Activated CD4-positive, alpha-beta T cell treated with anti-CD3 and anti-CD28 coated beads, Interleukin-2, amount 10 ng/mL, durations not matched to agents 7 days and 5 days (primary cell): ENCODE results near the gene MS4A14. TPM values are rescaled to one million over a fixed set of nuclear protein-coding genes. Genes with fewer than 3 reads are reported as not detected.

Experiments
- CTCF ChIA-PET: fragments of 350-600 bp; sonication (Branson Sonifier 250); formaldehyde crosslinking; loops from one replicate; lab custom pipeline; 2021; ENCODE audit warnings: antibody characterized with exemption; lab: Charles Lee
- POLR2A ChIA-PET: fragments of 350-600 bp; sonication (Branson Sonifier 250); formaldehyde crosslinking; loops from one replicate; lab custom pipeline; 2021; ENCODE audit warnings: antibody characterized with exemption; lab: Charles Lee
- DNase-seq: peaks from one replicate; pipeline ENCODE4 v3.0.0-alpha.2; 2020
- H3K27ac Mint-ChIP-seq: one replicate; pipeline ENCODE4 v1.8.0; 2021; ENCODE audit warnings: mild to moderate bottlenecking, moderate library complexity, mixed read lengths
- H3K27me3 Mint-ChIP-seq: one replicate; pipeline ENCODE4 v1.8.0; 2021; ENCODE audit warnings: mixed read lengths
- H3K36me3 Mint-ChIP-seq: one replicate; pipeline ENCODE4 v1.8.0; 2021; ENCODE audit warnings: low read depth, mixed read lengths
- H3K4me1 Mint-ChIP-seq: one replicate; pipeline ENCODE4 v1.8.0; 2021; ENCODE audit warnings: mixed read lengths
- H3K4me3 Mint-ChIP-seq: one replicate; pipeline ENCODE4 v1.8.0; 2021; ENCODE audit warnings: mild to moderate bottlenecking, moderate library complexity, mixed read lengths
- H3K9me3 Mint-ChIP-seq: one replicate; pipeline ENCODE4 v1.8.0; 2021; ENCODE audit warnings: mixed read lengths
- total RNA-seq, 2 experiments: library from RNA; stranded (reverse); gene quantifications; one replicate each; pipeline ENCODE4 v1.2.3, GENCODE V29; 2021

MS4A14 gene
- total RNA-seq, 2 experiments from 2014 or later = not detected

DNA sequence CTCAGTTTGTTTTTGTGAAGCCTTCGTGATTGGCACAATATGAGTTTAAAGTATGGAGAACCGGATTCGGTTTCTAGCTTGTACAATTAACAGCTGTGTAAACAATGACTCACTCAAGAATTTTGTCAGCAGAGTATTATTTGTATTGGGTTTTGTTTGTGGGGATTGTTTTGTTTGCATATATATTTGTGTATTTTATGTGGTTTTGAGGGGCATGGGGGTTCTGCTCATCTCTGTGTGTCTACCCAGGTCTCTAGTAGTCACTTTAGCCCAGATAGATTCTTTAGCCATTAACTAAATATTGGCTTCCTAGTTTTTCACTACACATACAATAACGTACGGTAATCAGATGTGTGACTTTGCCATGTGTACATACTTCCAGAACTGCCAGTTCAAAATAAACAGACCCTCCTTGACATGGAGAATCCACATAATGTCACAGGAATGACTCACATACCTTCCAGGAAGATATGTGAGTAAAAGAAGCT is 25.4 kb upstream of the MS4A14 start:
- Mint-ChIP-seq H3K36me3 (no peaks in the 10 kb centered on the region), H3K4me3 (no peak overlapping the region), H3K27ac (no peak overlapping the region), H3K27me3 (peaks cover 11% of the 10 kb centered on the region), H3K9me3 (no peaks in the 10 kb centered on the region), H3K4me1 (no peaks in the 10 kb centered on the region)
- POLR2A ChIA-PET = no interaction called here
- no peak for DNase-seq
- CTCF ChIA-PET = no interaction called here

GRCh38 chr11:60371386-60371785 is 24.9 kb upstream of the MS4A14 start:
- CTCF ChIA-PET = no interaction called here
- Mint-ChIP-seq H3K27me3 (peaks cover 11% of the 10 kb centered on the region), H3K4me1 (no peaks in the 10 kb centered on the region), H3K27ac (no peak overlapping the region), H3K4me3 (no peak overlapping the region), H3K9me3 (no peaks in the 10 kb centered on the region), H3K36me3 (no peaks in the 10 kb centered on the region)
- no peak for DNase-seq
- POLR2A ChIA-PET = no interaction called here

GRCh38 chr11:60371854-60372253 is 24.4 kb upstream of the MS4A14 start:
- peaks cover 11% of the 10 kb centered on the region for H3K27me3 Mint-ChIP-seq
- H3K9me3 Mint-ChIP-seq = no peaks in the 10 kb centered on the region
- DNase-seq = no peak
- H3K36me3 Mint-ChIP-seq = no peaks in the 10 kb centered on the region
- H3K27ac Mint-ChIP-seq = no peak overlapping the region
- CTCF ChIA-PET = no interaction called here
- no peaks in the 10 kb centered on the region for H3K4me1 Mint-ChIP-seq
- no peak overlapping the region for H3K4me3 Mint-ChIP-seq
- POLR2A ChIA-PET = no interaction called here

DNA sequence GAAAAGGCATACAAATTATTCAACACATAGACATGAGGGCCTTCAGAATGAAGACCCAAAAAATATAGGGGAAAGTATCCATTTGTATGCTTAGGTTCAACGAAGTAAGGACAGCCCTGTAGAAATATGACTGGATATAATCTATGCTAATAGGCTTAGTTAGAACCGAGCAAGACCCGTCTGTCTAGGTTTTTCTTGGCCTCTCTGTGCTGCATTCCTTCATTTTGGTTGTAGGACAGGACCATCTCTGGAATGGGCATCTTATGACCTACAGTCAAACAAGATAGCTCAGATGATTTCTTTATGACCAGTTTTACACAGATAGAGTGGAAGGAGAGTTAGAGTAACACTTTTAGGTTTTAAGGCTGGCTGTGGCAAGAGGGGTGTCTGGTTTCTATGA is 23.5 kb upstream of the MS4A14 start:
- CTCF ChIA-PET = interaction anchor here (0.6 kb wide), 1 partner anchor 29 kb away, joined by 3 read pairs; no protein-coding TSS in a partner anchor

GRCh38 chr11:60375316-60375715 is 20.9 kb upstream of the MS4A14 start:
- H3K4me1 Mint-ChIP-seq = peaks cover 9% of the 10 kb centered on the region
- peaks cover 20% of the 10 kb centered on the region for H3K27me3 Mint-ChIP-seq
- ChIA-PET POLR2A (no interaction called here), CTCF (no interaction called here)
- no peak overlapping the region for H3K27ac Mint-ChIP-seq
- DNase-seq = no peak
- no peaks in the 10 kb centered on the region for H3K9me3 Mint-ChIP-seq
- no peak overlapping the region for H3K4me3 Mint-ChIP-seq
- H3K36me3 Mint-ChIP-seq = no peaks in the 10 kb centered on the region

More for the DNA sequence above, 23.5 kb upstream of the MS4A14 start:
- Mint-ChIP-seq H3K9me3 (no peaks in the 10 kb centered on the region), H3K4me1 (no peaks in the 10 kb centered on the region), H3K4me3 (no peak overlapping the region), H3K27ac (no peak overlapping the region), H3K27me3 (peaks cover 11% of the 10 kb centered on the region), H3K36me3 (no peaks in the 10 kb centered on the region)
- no peak for DNase-seq
- POLR2A ChIA-PET = no interaction called here

GRCh38 chr11:60376601-60377000 is 19.7 kb upstream of the MS4A14 start:
- ChIA-PET CTCF (no interaction called here), POLR2A (no interaction called here)
- Mint-ChIP-seq H3K27me3 (peaks cover 16% of the 10 kb centered on the region), H3K27ac (no peak overlapping the region), H3K4me1 (peaks cover 9% of the 10 kb centered on the region), H3K36me3 (no peaks in the 10 kb centered on the region), H3K9me3 (no peaks in the 10 kb centered on the region), H3K4me3 (no peak overlapping the region)
- no peak for DNase-seq

DNA sequence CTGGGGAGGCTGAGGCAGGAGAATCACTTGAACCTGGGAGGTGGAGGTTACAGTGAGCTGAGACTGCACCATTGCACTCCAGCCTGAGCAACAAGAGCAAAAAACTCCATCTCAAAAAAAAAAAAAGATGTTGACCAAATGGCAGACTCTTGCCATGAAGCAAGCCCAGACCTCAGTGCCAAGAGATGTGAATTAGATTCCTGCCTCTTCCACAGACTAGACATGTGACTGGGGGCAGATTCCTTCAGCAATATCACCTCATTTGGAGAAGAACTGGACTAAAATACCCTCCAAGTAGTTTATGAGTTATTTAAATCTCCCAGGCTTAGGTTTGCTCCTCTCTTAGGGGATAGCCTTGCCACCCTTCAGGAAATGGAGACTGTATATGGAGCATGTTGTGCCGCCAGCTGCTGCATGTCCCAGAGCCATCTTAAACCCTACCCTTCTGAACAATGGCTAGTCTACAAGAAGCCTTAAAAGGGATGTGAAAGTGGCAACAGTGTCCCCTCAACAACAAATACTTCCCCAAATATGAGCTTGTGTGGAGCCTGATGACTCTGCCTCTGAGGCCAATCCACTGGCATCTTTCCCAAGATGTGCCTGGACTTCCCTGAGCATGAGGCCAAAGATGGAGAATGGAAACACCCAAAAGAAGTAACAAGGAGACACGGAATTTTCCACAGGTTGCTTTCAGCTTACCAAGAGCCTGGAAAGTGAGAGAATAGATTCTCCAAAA is 18.7 kb upstream of the MS4A14 start:
- no peak for DNase-seq
- Mint-ChIP-seq H3K36me3 (no peaks in the 10 kb centered on the region), H3K27me3 (peaks cover 14% of the 10 kb centered on the region), H3K4me1 (peaks cover 9% of the 10 kb centered on the region), H3K9me3 (no peaks in the 10 kb centered on the region), H3K27ac (no peak overlapping the region), H3K4me3 (no peak overlapping the region)
- ChIA-PET POLR2A (no interaction called here), CTCF (no interaction called here)

GRCh38 chr11:60378354-60378753 is 17.9 kb upstream of the MS4A14 start, which contains the start of gene MS4A7:
MS4A7 (plus strand) TSS chr11:60378532; CDS start chr11:60383142, 4,610 bp downstream.
- no peak for DNase-seq
- ChIA-PET CTCF (no interaction called here), POLR2A (no interaction called here)
- peaks cover 9% of the 10 kb centered on the region for H3K4me1 Mint-ChIP-seq
- H3K27ac Mint-ChIP-seq = no peak within 1 kb of the TSS
- no peak within 1 kb of the TSS for H3K4me3 Mint-ChIP-seq
- no peaks in the 10 kb centered on the region for H3K9me3 Mint-ChIP-seq
- H3K36me3 Mint-ChIP-seq = no peaks in the 10 kb centered on the region
- H3K27me3 Mint-ChIP-seq = peaks cover 14% of the 10 kb centered on the region

DNA sequence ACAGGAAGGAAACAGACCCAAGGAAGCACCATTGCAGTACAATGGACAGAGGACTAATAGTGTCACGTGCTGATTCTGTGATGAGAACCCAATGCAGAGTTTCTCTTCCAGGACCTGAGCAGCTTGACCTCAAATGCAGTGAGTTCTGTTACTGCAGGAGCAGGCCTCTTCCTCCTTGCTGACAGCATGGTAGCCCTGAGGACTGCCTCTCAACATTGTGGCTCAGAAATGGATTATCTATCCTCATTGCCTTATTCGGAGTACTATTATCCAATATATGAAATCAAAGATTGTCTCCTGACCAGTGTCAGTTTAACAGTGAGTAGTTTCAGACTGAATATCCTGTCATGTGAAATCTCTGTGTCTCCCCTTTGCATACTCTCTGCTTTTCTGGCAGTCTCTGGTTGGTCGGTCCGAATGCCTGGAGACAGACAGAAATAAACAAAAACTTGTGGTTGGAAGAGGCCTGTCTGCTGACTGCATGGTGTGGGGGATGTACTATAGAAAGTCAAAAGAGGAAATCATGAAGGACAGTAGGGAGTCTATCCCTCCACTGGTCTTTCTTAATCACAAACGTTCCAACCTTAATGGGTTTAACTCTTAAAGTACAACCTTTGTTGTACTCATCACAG is 6.9 kb upstream of the MS4A14 start:
- Mint-ChIP-seq H3K9me3 (no peaks in the 10 kb centered on the region), H3K27me3 (no peaks in the 10 kb centered on the region), H3K36me3 (no peaks in the 10 kb centered on the region), H3K4me3 (no peak overlapping the region), H3K4me1 (no peaks in the 10 kb centered on the region), H3K27ac (no peak overlapping the region)
- ChIA-PET CTCF (no interaction called here), POLR2A (no interaction called here)
- DNase-seq = no peak

- H3K27me3 Mint-ChIP-seq = no peaks in the 10 kb centered on the region
- no peaks in the 10 kb centered on the region for H3K9me3 Mint-ChIP-seq
- ChIA-PET CTCF (no interaction called here), POLR2A (no interaction called here)
- no peak for DNase-seq
- H3K4me1 Mint-ChIP-seq = no peaks in the 10 kb centered on the region
- H3K4me3 Mint-ChIP-seq = no peak overlapping the region
- no peaks in the 10 kb centered on the region for H3K36me3 Mint-ChIP-seq
- no peak overlapping the region for H3K27ac Mint-ChIP-seq
These were observed 5.8 kb upstream of the MS4A14 start for GRCh38 chr11:60390419-60390818.

DNA sequence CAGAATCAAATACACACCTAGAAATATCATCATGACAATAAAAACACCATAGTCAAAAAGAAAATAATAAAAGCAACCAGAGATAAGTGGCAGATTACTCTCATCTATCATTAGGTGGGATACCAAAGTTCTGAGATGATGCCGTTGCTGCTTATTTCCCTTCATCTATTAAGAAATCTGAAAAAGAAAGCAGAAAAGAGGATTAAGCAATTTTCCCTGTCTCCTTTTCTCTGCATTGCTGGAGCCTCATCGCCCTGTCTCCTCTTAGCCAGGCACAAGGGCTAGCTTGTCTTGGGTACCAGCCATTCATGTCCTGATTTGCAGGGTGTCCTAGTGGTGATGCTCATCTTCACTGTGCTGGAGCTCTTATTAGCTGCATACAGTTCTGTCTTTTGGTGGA is 3.9 kb upstream of the MS4A14 start:
- no peaks in the 10 kb centered on the region for H3K9me3 Mint-ChIP-seq

DNA sequence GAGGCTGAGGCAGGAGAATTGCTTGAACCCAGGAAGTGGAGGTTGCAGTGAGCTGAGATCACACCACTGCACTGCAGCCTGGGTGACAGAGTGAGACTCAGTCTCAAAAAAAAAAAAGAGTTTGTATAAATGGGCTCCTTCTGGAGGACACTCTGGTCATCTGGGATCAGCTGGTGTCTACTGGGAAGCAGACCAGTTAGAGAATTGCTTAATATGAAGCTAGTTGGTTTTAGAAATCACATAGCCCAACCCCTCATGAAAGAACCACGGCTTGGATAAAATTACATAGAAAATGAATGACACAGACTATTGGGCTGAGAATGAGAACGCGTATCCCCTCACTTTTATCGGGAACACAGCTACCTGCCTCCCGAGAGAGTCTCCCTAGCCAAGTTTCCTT is 3.2 kb upstream of the MS4A14 start:
- Mint-ChIP-seq H3K9me3 (no peaks in the 10 kb centered on the region), H3K4me1 (no peaks in the 10 kb centered on the region), H3K27ac (no peak overlapping the region), H3K36me3 (no peaks in the 10 kb centered on the region), H3K27me3 (no peaks in the 10 kb centered on the region), H3K4me3 (no peak overlapping the region)
- DNase-seq = no peak
- POLR2A ChIA-PET = no interaction called here
- CTCF ChIA-PET = no interaction called here

More for the DNA sequence above, 3.9 kb upstream of the MS4A14 start:
- Mint-ChIP-seq H3K27me3 (no peaks in the 10 kb centered on the region), H3K27ac (no peak overlapping the region), H3K36me3 (no peaks in the 10 kb centered on the region), H3K4me1 (no peaks in the 10 kb centered on the region), H3K4me3 (no peak overlapping the region)
- ChIA-PET POLR2A (no interaction called here), CTCF (no interaction called here)
- DNase-seq = no peak

DNA sequence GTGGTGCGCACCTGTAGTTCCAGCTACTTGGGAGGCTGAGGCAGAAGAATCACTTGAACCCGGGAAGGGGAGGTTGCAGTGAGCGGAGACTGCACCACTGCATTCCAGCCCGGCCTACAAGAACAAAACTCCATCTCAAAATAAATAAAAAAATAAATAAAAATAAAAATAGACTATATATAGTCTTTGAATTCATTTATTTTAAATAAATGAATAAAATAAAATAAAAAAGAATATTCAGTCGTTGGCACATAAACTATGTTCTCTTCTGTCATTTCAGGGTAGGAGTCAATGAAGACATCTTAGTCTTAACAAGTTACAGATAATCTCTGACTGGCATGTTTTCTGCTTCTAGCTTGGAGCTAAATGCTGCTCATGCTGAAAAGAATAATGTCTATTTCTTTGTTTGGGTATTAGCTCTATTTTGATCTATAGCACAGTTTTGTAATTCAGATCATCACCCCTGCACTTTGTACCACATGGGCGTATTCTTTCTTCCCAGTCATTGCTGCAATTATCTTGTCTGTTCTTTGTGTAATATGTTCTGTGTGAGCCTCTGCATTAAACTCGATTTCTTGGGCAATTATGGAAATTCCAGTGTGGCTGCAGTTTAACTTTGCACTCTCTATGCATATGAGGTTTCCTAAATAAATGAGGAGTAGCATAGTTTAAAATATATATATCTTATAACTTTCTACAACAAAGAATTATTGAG is 1.4 kb upstream of the MS4A14 start:
- DNase-seq = no peak
- H3K27ac Mint-ChIP-seq = no peak overlapping the region
- no peak overlapping the region for H3K4me3 Mint-ChIP-seq
- H3K9me3 Mint-ChIP-seq = no peaks in the 10 kb centered on the region
- ChIA-PET POLR2A (no interaction called here), CTCF (no interaction called here)
- H3K36me3 Mint-ChIP-seq = no peaks in the 10 kb centered on the region
- H3K4me1 Mint-ChIP-seq = no peaks in the 10 kb centered on the region
- H3K27me3 Mint-ChIP-seq = no peaks in the 10 kb centered on the region
